ENCODE data around the gene SCAPER. TPM values are rescaled to one million over a fixed set of nuclear protein-coding genes. Genes with fewer than 3 reads are reported as not detected.
"Not testable (repeated sequence)": the region's sequence is repeated elsewhere in the genome, so short reads cannot be mapped to it uniquely, and the experiment has no call there.

The SCAPER gene
- total and polyA plus RNA-seq, 2 of the 4 experiments (the other 2 are of a cell fraction), result 2.9 to 9.7 TPM

- intact Hi-C loops (cut with micrococcal nuclease), result no loop called here
- Histone ChIP-seq H3K4me2 (ENCODE audit: low read depth, low read length) (no peak overlapping the region), H3K9me3 (ENCODE audit: control insufficient read depth, insufficient read depth, low read length) (no peaks in the 10 kb centered on the region), H4K8ac (ENCODE audit: low read depth in 2 of 2, low read length in 2 of 2) (no peak overlapping the region), H3K14ac (replicated peaks; ENCODE audit: low read depth, low read length) (no peak overlapping the region), H2BK20ac (ENCODE audit: low read depth, low read length) (no peak overlapping the region), H3K23ac (ENCODE audit: low read depth, low read length) (no peak overlapping the region), H2BK15ac (ENCODE audit: low read depth, low read length) (no peak overlapping the region), H2AK9ac (replicated peaks; ENCODE audit: low read depth, low read length, poor library complexity) (no peak overlapping the region), H3K56ac (ENCODE audit: extremely low read depth, insufficient read depth, low read length) (no peak overlapping the region), H3K18ac (ENCODE audit: low read depth, low read length) (no peak overlapping the region), H3K36me3 (ENCODE audit: control insufficient read depth, insufficient read depth, low read length) (no peaks in the 10 kb centered on the region), H3K79me1 (ENCODE audit: low read depth in 1 of 2, low read length in 2 of 2) (no peaks in the 10 kb centered on the region), H4K91ac (ENCODE audit: insufficient read depth, low read depth, low read length) (no peak overlapping the region), H4K20me1 (ENCODE audit: insufficient read depth, low read length) (no peaks in the 10 kb centered on the region), H3K9ac (ENCODE audit: low read depth, low read length) (no peak overlapping the region), H3K4ac (ENCODE audit: low read depth, low read length) (no peak overlapping the region), H3K4me3 (ENCODE audit: insufficient read depth, low read depth, low read length) (no peak overlapping the region), H3K4me1 (ENCODE audit: control insufficient read depth, insufficient read depth, low read length) (peaks cover 2% of the 10 kb centered on the region), H3K27ac (ENCODE audit: insufficient read depth, low read length) (no peak overlapping the region), H2BK120ac (ENCODE audit: low read depth, low read length) (no peak overlapping the region), H2AFZ (replicated peaks; ENCODE audit: low read length, poor library complexity) (no peak overlapping the region), H2BK5ac (ENCODE audit: low read depth, low read length, poor library complexity, severe bottlenecking) (no peak overlapping the region), H3K27me3 (ENCODE audit: control insufficient read depth, insufficient read depth, low read length) (no peaks in the 10 kb centered on the region), H3K9me1 (ENCODE audit: insufficient read depth, low read length) (0 out of 2 replicates have a peak, but pooled peaks cover 2% of the 10 kb centered on the region), H4K5ac (ENCODE audit: low read depth, low read length) (no peak overlapping the region), H2AK5ac (ENCODE audit: low read depth, low read length) (no peak overlapping the region)
- no peak for TF ChIP-seq MAFK (IDR thresholded peaks at IDR 0.05; ENCODE audit: low read depth, low read length)
- TF ChIP-seq FOS (IDR thresholded peaks at IDR 0.05; ENCODE audit: low read depth, low read length), result no peak
- no peak for TF ChIP-seq SMC3 (IDR thresholded peaks at IDR 0.05; ENCODE audit: low read depth, low read length)
- TF ChIP-seq, protein P1, sequence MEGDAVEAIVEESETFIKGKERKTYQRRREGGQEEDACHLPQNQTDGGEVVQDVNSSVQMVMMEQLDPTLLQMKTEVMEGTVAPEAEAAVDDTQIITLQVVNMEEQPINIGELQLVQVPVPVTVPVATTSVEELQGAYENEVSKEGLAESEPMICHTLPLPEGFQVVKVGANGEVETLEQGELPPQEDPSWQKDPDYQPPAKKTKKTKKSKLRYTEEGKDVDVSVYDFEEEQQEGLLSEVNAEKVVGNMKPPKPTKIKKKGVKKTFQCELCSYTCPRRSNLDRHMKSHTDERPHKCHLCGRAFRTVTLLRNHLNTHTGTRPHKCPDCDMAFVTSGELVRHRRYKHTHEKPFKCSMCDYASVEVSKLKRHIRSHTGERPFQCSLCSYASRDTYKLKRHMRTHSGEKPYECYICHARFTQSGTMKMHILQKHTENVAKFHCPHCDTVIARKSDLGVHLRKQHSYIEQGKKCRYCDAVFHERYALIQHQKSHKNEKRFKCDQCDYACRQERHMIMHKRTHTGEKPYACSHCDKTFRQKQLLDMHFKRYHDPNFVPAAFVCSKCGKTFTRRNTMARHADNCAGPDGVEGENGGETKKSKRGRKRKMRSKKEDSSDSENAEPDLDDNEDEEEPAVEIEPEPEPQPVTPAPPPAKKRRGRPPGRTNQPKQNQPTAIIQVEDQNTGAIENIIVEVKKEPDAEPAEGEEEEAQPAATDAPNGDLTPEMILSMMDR (conservative IDR thresholded peaks at IDR 0.05; ENCODE audit: low read depth, low read length), result no peak
- TF ChIP-seq RCOR1 (IDR thresholded peaks at IDR 0.05; ENCODE audit: insufficient replicate concordance, low read length), result no peak
- TF ChIP-seq RFX5 (IDR thresholded peaks at IDR 0.05; ENCODE audit: low read depth, low read length), result no peak
- TF ChIP-seq POLR2A (IDR thresholded peaks at IDR 0.05; ENCODE audit: low read depth, low read length), result no peak
- no peak for TF ChIP-seq MXI1 (IDR thresholded peaks at IDR 0.05; ENCODE audit: borderline replicate concordance, low read depth, low read length)
- no peak for TF ChIP-seq BHLHE40 (IDR thresholded peaks at IDR 0.05; ENCODE audit: low read depth, low read length)
- no peak for TF ChIP-seq NFE2L2 (IDR thresholded peaks at IDR 0.05; ENCODE audit: low read depth, low read length)
- POLR2A ChIA-PET (ENCODE audit: unreplicated experiment), result no interaction called here
- DNase-seq (no peak), ATAC-seq (ENCODE audit: low read depth) (no peak)
- WGBS, 2 experiments (ENCODE audit: extremely low coverage in 2 of 2, insufficient read length in 1 of 2), result no CpG with 5 or more reads among the region's 3 CpGs
- no TSS peak for BruUV-seq (replicated peaks)
- in situ Hi-C loops (cut with MboI; ENCODE audit: low sequenced_read_pairs), result no loop called here
- dilution Hi-C loops (cut with HindIII; ENCODE audit: low sequenced_read_pairs, unreplicated experiment), result no loop called here
- CTCF ChIA-PET, result no interaction called here
These were observed 402.5 kb downstream of the SCAPER start for GRCh38 chr15:76502678-76503077.

GRCh38 chr15:76502185-76502584, 403.0 kb downstream of the SCAPER start:
- H3K9me1 ChIP-seq (ENCODE audit: insufficient read depth, low read length); BruUV-seq (replicated peaks); H4K20me1 ChIP-seq (ENCODE audit: insufficient read depth, low read length); POLR2A ChIA-PET (ENCODE audit: unreplicated experiment); H2BK15ac ChIP-seq (ENCODE audit: low read depth, low read length); H2AK9ac ChIP-seq (replicated peaks; ENCODE audit: low read depth, low read length, poor library complexity); ATAC-seq (ENCODE audit: low read depth); dilution Hi-C loops (cut with HindIII; ENCODE audit: low sequenced_read_pairs, unreplicated experiment); H4K8ac ChIP-seq (ENCODE audit: low read depth in 2 of 2, low read length in 2 of 2); H3K36me3 ChIP-seq (ENCODE audit: control insufficient read depth, insufficient read depth, low read length); H4K91ac ChIP-seq (ENCODE audit: insufficient read depth, low read depth, low read length); H3K18ac ChIP-seq (ENCODE audit: low read depth, low read length); H3K4me1 ChIP-seq (ENCODE audit: control insufficient read depth, insufficient read depth, low read length); H3K14ac ChIP-seq (replicated peaks; ENCODE audit: low read depth, low read length); H2BK5ac ChIP-seq (ENCODE audit: low read depth, low read length, poor library complexity, severe bottlenecking); H3K9ac ChIP-seq (ENCODE audit: low read depth, low read length); H3K23ac ChIP-seq (ENCODE audit: low read depth, low read length); H3K56ac ChIP-seq (ENCODE audit: extremely low read depth, insufficient read depth, low read length); H2BK20ac ChIP-seq (ENCODE audit: low read depth, low read length); H2AFZ ChIP-seq (replicated peaks; ENCODE audit: low read length, poor library complexity); H3K4me3 ChIP-seq (ENCODE audit: insufficient read depth, low read depth, low read length); H2BK120ac ChIP-seq (ENCODE audit: low read depth, low read length); H3K27ac ChIP-seq (ENCODE audit: insufficient read depth, low read length); in situ Hi-C loops (cut with MboI; ENCODE audit: low sequenced_read_pairs); DNase-seq; H3K4me2 ChIP-seq (ENCODE audit: low read depth, low read length); CTCF ChIA-PET; H3K9me3 ChIP-seq (ENCODE audit: control insufficient read depth, insufficient read depth, low read length); H3K79me1 ChIP-seq (ENCODE audit: low read depth in 1 of 2, low read length in 2 of 2); H2AK5ac ChIP-seq (ENCODE audit: low read depth, low read length); H4K5ac ChIP-seq (ENCODE audit: low read depth, low read length); H3K27me3 ChIP-seq (ENCODE audit: control insufficient read depth, insufficient read depth, low read length); intact Hi-C loops (cut with micrococcal nuclease); H3K4ac ChIP-seq (ENCODE audit: low read depth, low read length): not testable (repeated sequence)
- no CpG with 5 or more reads among the region's 6 CpGs for WGBS, 2 experiments (ENCODE audit: extremely low coverage in 2 of 2, insufficient read length in 1 of 2)
